ENCODE measurements around the gene UXS1.

UXS1 gene

DNA sequence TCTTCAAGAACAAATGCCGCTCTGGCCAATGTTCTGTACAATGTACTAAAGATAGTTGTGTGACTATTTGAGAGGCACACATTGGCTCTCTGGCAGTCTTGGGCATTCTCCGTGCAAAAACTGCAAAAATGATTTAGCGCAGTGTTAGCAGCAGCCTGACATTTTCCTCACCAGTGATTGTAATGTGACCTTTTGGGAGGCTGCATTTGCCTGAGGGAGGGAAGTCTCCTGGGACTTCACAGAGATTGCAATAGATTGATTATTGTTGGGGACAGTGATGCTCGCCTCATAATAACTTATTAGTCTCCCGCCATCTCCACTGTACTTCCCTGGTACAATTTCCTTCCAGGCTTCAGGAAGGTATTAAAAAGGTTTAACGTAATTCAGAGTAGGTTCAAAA, 149.2 kb downstream of the UXS1 start:
- no peak overlapping the region for H3K27ac ChIP-seq
- TF ChIP-seq ZFX (IDR thresholded peaks at IDR 0.05) = no peak
- no peak for TF ChIP-seq CTCF (conservative IDR thresholded peaks at IDR 0.05)

DNA sequence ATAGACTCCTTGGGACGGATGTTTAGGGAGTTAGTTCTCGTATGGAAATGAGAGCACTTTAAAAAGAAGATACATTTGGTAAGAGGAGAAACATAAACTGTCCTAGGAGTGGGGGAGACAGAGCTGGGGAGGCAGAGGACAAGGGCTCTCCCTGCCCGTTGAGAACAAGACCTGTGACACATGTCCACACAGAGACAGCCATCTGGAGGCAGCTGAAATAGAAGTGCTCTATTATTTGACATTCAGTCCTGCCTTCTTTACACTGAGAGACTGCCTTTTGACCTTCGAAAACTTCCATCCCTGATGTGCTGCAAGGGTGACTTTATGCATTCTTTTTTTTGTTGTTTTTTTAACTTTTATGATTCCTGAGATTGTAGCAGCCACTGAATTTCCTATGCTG, 150.1 kb downstream of the UXS1 start:
- TF ChIP-seq ZFX (IDR thresholded peaks at IDR 0.05) = no peak

More for the DNA sequence above, 150.1 kb downstream of the UXS1 start:
- no peak overlapping the region for H3K27ac ChIP-seq

Data from C4-2B (cell line).